NCI-H146 treated with DMSO at 0.1 percent for 48 hours (cell line): Measurements from ENCODE around the gene CBR4.
"Not testable (repeated sequence)": the region's sequence is repeated elsewhere in the genome, so short reads cannot be mapped to it uniquely, and the experiment has no call there.

Source experiments
- DNase-seq: peaks from one replicate; lab custom pipeline; 2025; ENCODE audit not compliant: unreplicated experiment; lab: John Stamatoyannopoulos, UW

Gene CBR4

GRCh38 chr4:168994958-168995357, 15.1 kb downstream of the CBR4 start:
- DNase-seq: no peak

- DNase-seq: no peak
These were observed 16.1 kb downstream of the CBR4 start for GRCh38 chr4:168993714-168994510.

- not testable (repeated sequence) for DNase-seq
These were observed 17.0 kb downstream of the CBR4 start for GRCh38 chr4:168992952-168993482.

- no peak for DNase-seq
These were observed 28.1 kb downstream of the CBR4 start for GRCh38 chr4:168981942-168982341.

GRCh38 chr4:168981460-168981859, 28.6 kb downstream of the CBR4 start:
- no peak for DNase-seq

- DNase-seq: no peak
These were observed 30.7 kb downstream of the CBR4 start for GRCh38 chr4:168979338-168979737.

GRCh38 chr4:168978001-168978700, 31.9 kb downstream of the CBR4 start:
- DNase-seq: no peak

- DNase-seq: no peak
These were observed 37.5 kb downstream of the CBR4 start for GRCh38 chr4:168972596-168972995.

GRCh38 chr4:168960716-168961115, 49.3 kb downstream of the CBR4 start:
- no peak for DNase-seq

GRCh38 chr4:168955674-168956073, 54.4 kb downstream of the CBR4 start:
- no peak for DNase-seq

- DNase-seq: not testable (repeated sequence)
These were observed 57.2 kb downstream of the CBR4 start for GRCh38 chr4:168952821-168953246.

GRCh38 chr4:168945291-168945690, 64.8 kb downstream of the CBR4 start:
- no peak for DNase-seq

GRCh38 chr4:168942985-168943384, 67.1 kb downstream of the CBR4 start:
- no peak for DNase-seq
